SK-N-SH treated with all-trans-retinoic acid at 6 μM for 48 hours (cell line): ENCODE results near the gene DNASE2.

ENCODE experiments used
- ATAC-seq: fragments of 200-7000 bp; cut with Tn5 transposase; 3 replicates; pipeline ENCODE4 v1.9.1; 2020; ENCODE audit warnings: mild to moderate bottlenecking, moderate library complexity
- ARNTL ChIP-seq: fragments of 450-650 bp; formaldehyde crosslinking; IDR thresholded peaks from 2 replicates; pipeline ENCODE4 v1.5.0; 2020; ENCODE audit warnings: low read depth, mild to moderate bottlenecking, moderate library complexity, borderline replicate concordance
- BACH2 ChIP-seq: fragments of 250-450 bp; sonication (Bioruptor Pico); IDR thresholded peaks from 2 replicates; pipeline ENCODE4 v1.9.0; 2021; ENCODE audit warnings: mild to moderate bottlenecking, borderline replicate concordance
- CSDC2 ChIP-seq: fragments of 250-450 bp; sonication (Bioruptor Pico); IDR thresholded peaks from 2 replicates; pipeline ENCODE4 v1.5.0; 2020; ENCODE audit warnings: mild to moderate bottlenecking, moderate library complexity
- CSRNP3 ChIP-seq: fragments of 250-450 bp; sonication (Bioruptor Pico); IDR thresholded peaks from 2 replicates; pipeline ENCODE4 v1.5.1; 2021; ENCODE audit warnings: mild to moderate bottlenecking, moderate library complexity
- ESRRG ChIP-seq: fragments of 250-450 bp; sonication (Bioruptor Pico); IDR thresholded peaks from 2 replicates; pipeline ENCODE4 v1.6.1; 2021; ENCODE audit warnings: mild to moderate bottlenecking
- GLIS3 ChIP-seq: fragments of 250-450 bp; sonication (Bioruptor Pico); IDR thresholded peaks from 2 replicates; pipeline ENCODE4 v1.5.0; 2020; ENCODE audit warnings: mild to moderate bottlenecking, moderate library complexity
- ISL1 ChIP-seq: fragments of 250-450 bp; sonication (Bioruptor Pico); IDR thresholded peaks from 2 replicates; pipeline ENCODE4 v2.1.2; 2022; ENCODE audit warnings: mild to moderate bottlenecking, moderate library complexity
- OSR1 ChIP-seq: fragments of 250-450 bp; sonication (Bioruptor Pico); IDR thresholded peaks from 2 replicates; pipeline ENCODE4 v1.8.0; 2022; ENCODE audit warnings: moderate library complexity, mild to moderate bottlenecking, inconsistent platforms
- PATZ1 ChIP-seq: fragments of 250-450 bp; sonication (Bioruptor Pico); IDR thresholded peaks from 2 replicates; pipeline ENCODE4 v1.8.0; 2020; ENCODE audit warnings: mild to moderate bottlenecking, moderate library complexity, borderline replicate concordance
- POU6F1 ChIP-seq: fragments of 250-450 bp; sonication (Bioruptor Pico); IDR thresholded peaks from 2 replicates; pipeline ENCODE4 v1.8.0; 2021; ENCODE audit warnings: low read depth, mild to moderate bottlenecking, moderate library complexity, borderline replicate concordance
- PPARA ChIP-seq: fragments of 250-450 bp; sonication (Bioruptor Pico); IDR thresholded peaks from 2 replicates; pipeline ENCODE4 v1.5.0; 2020; ENCODE audit warnings: mild to moderate bottlenecking, borderline replicate concordance
- RARB ChIP-seq: fragments of 250-450 bp; sonication (Bioruptor Pico); IDR thresholded peaks from 2 replicates; pipeline ENCODE4 v1.8.0; 2021; ENCODE audit warnings: mild to moderate bottlenecking, moderate library complexity
- SNAI2 ChIP-seq: fragments of 250-450 bp; sonication (Bioruptor Pico); IDR thresholded peaks from 2 replicates; pipeline ENCODE4 v1.5.0; 2020; ENCODE audit warnings: mild to moderate bottlenecking, moderate library complexity
- TCF4 ChIP-seq: fragments of 250-450 bp; sonication (Bioruptor Pico); IDR thresholded peaks from 2 replicates; pipeline ENCODE4 v1.8.0; 2021; ENCODE audit warnings: mild to moderate bottlenecking, moderate library complexity, borderline replicate concordance
- TOX ChIP-seq: fragments of 250-450 bp; sonication (Bioruptor Pico); IDR thresholded peaks from 2 replicates; pipeline ENCODE4 v1.8.0; 2021; ENCODE audit warnings: mild to moderate bottlenecking, moderate library complexity, borderline replicate concordance
- TSHZ2 ChIP-seq: fragments of 250-450 bp; sonication (Bioruptor Pico); IDR thresholded peaks from 2 replicates; pipeline ENCODE4 v1.5.0; 2020; ENCODE audit warnings: mild to moderate bottlenecking, moderate library complexity
- ZC3H10 ChIP-seq: fragments of 250-450 bp; sonication (Bioruptor Pico); IDR thresholded peaks from 2 replicates; pipeline ENCODE4 v1.5.1; 2021; ENCODE audit warnings: mild to moderate bottlenecking, moderate library complexity
- ZFP3 ChIP-seq: fragments of 250-450 bp; sonication (Bioruptor Pico); IDR thresholded peaks from 2 replicates; pipeline ENCODE4 v1.5.0; 2020; ENCODE audit warnings: mild to moderate bottlenecking, moderate library complexity
- ZFP30 ChIP-seq: fragments of 450-650 bp; formaldehyde crosslinking; IDR thresholded peaks from 2 replicates; pipeline ENCODE4 v1.5.0; 2022; ENCODE audit warnings: mild to moderate bottlenecking, moderate library complexity
- ZNF70 ChIP-seq: fragments of 450-650 bp; formaldehyde crosslinking; IDR thresholded peaks from 2 replicates; pipeline ENCODE4 v1.5.0; 2020; ENCODE audit warnings: mild to moderate bottlenecking, moderate library complexity
- ZNF8 ChIP-seq: fragments of 450-650 bp; formaldehyde crosslinking; IDR thresholded peaks from 2 replicates; pipeline ENCODE4 v1.5.0; 2020; ENCODE audit warnings: mild to moderate bottlenecking, moderate library complexity

DNASE2 gene

GRCh38 chr19:12868540-12869112, 12.6 kb downstream of the DNASE2 start:
- TF ChIP-seq SNAI2 (CRISPR knock-in tag), result no peak
- TF ChIP-seq ESRRG (CRISPR knock-in tag), result no peak
- no peak for TF ChIP-seq BACH2 (CRISPR knock-in tag)
- no peak for TF ChIP-seq ARNTL (CRISPR knock-in tag)
- TF ChIP-seq OSR1 (CRISPR knock-in tag), result no peak
- no peak for TF ChIP-seq GLIS3 (CRISPR knock-in tag)
- no peak for TF ChIP-seq CSRNP3 (CRISPR knock-in tag)
- no peak for TF ChIP-seq CSDC2 (CRISPR knock-in tag)
- TF ChIP-seq ISL1 (CRISPR knock-in tag), result no peak
- no peak for TF ChIP-seq ZFP30
- no peak for TF ChIP-seq ZFP3 (CRISPR knock-in tag)
- TF ChIP-seq ZNF8 (CRISPR knock-in tag), result no peak
- TF ChIP-seq, all 23 proteins: peak for 0
- ATAC-seq, result peak; percentile 27; the same call in 2 of the 3 replicates

GRCh38 chr19:12867120-12868099, 13.8 kb downstream of the DNASE2 start:
- ATAC-seq, result no peak
- no peak for TF ChIP-seq POU6F1
- TF ChIP-seq OSR1 (CRISPR knock-in tag), result no peak
- TF ChIP-seq ZNF8 (CRISPR knock-in tag), result no peak
- no peak for TF ChIP-seq RARB (CRISPR knock-in tag)
- no peak for TF ChIP-seq SNAI2 (CRISPR knock-in tag)
- TF ChIP-seq ZNF70 (CRISPR knock-in tag), result no peak
- no peak for TF ChIP-seq ZC3H10 (CRISPR knock-in tag)
- no peak for TF ChIP-seq BACH2 (CRISPR knock-in tag)
- no peak for TF ChIP-seq TSHZ2 (CRISPR knock-in tag)
- TF ChIP-seq TCF4, result no peak
- TF ChIP-seq PATZ1 (CRISPR knock-in tag), result no peak
- no peak for TF ChIP-seq TOX
- no peak for TF ChIP-seq PPARA (CRISPR knock-in tag)
- no peak for TF ChIP-seq ZFP3 (CRISPR knock-in tag)
- no peak for TF ChIP-seq ISL1 (CRISPR knock-in tag)
- TF ChIP-seq CSRNP3 (CRISPR knock-in tag), result no peak
